ENCODE data around the gene PSD4. TPM values are rescaled to one million over a fixed set of nuclear protein-coding genes. Genes with fewer than 3 reads are reported as not detected.

The PSD4 gene
- total RNA-seq, 1 experiment from 2014 or later: 46.6 TPM

DNA sequence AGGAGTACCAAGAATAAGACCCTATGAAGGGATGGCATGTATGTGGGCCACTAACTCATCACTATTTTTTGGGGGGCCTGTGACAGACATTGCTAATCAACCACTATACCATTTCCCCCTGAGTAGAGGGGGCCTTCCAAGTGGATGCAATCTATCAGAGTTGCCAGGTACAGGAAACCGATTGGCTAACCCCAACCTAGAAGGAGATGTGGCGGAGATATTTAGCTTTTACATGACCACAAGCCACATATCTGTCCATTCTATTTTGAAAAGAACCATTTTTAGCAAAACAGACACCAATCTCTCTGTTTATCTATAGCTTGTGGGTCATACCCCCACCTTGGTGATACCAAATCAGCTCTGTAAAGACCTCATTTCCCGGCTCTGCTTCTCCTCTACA lies 53.9 kb downstream of the PSD4 start:
- Histone ChIP-seq H3K9ac (ENCODE audit: low read length) (no peak overlapping the region), H3K27me3 (ENCODE audit: low read length) (no peaks in the 10 kb centered on the region), H3K9me3 (ENCODE audit: low read length) (no peaks in the 10 kb centered on the region), H3K36me3 (ENCODE audit: low read depth, low read length) (no peaks in the 10 kb centered on the region), H3K27ac (ENCODE audit: low read length) (no peak overlapping the region), H3K79me2 (ENCODE audit: low read length) (no peaks in the 10 kb centered on the region), H2AFZ (ENCODE audit: low read length) (no peak overlapping the region), H3K9me2 (replicated peaks; ENCODE audit: low read length) (peaks cover 3% of the 10 kb centered on the region; the same call in 1 of the 2 replicates), H3K4me2 (ENCODE audit: low read length) (no peak overlapping the region), H4K20me1 (ENCODE audit: low read length) (no peaks in the 10 kb centered on the region), H3K4me1 (ENCODE audit: insufficient read depth, low read length) (no peaks in the 10 kb centered on the region), H3F3A (ENCODE audit: low read length, unreplicated experiment) (no peaks in the 10 kb centered on the region), H3K4me3 (ENCODE audit: low read length) (no peak overlapping the region)
- ATAC-seq: no peak
- TF ChIP-seq CTCF (conservative IDR thresholded peaks at IDR 0.05; ENCODE audit: low read depth, low read length) (no peak), EZH2 (IDR thresholded peaks at IDR 0.05; ENCODE audit: low read length, unreplicated experiment) (no peak)
- BruUV-seq (replicated peaks): no TSS peak
- ChIA-PET CTCF (no interaction called here), POLR2A (ENCODE audit: unreplicated experiment) (no interaction called here)
- no peak for DNase-seq
- intact Hi-C loops (cut with micrococcal nuclease): no loop called here

DNA sequence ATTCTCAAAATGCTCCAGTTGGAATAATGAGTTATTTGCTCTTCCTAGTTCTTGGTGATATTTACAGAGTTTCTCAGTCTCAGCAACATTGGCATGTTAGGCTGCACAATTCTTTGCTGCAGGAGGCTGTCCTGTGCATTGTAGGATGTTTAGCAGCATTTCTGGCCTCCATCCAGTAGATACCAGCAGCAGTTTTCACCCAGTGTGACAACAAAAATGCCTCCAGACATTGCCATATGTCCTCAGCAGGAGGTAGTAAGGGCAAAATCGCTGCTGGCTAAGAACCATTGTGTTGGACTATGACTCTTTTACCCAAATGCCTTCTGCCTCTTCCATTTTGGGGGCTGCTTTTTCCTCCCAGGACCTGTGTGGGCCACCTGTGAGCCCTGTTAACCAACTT lies 54.6 kb downstream of the PSD4 start:
- H2AFZ ChIP-seq (ENCODE audit: low read length): no peak overlapping the region
- ATAC-seq (no peak), DNase-seq (no peak)
- intact Hi-C loops (cut with micrococcal nuclease): no loop called here
- no peaks in the 10 kb centered on the region for H3K36me3 ChIP-seq (ENCODE audit: low read depth, low read length)
- H3K4me3 ChIP-seq (ENCODE audit: low read length): no peak overlapping the region
- H3K79me2 ChIP-seq (ENCODE audit: low read length): no peaks in the 10 kb centered on the region
- ChIA-PET CTCF (no interaction called here), POLR2A (ENCODE audit: unreplicated experiment) (no interaction called here)
- H3K27ac ChIP-seq (ENCODE audit: low read length): no peak overlapping the region
- peaks cover 3% of the 10 kb centered on the region; the same call in 1 of the 2 replicates for H3K9me2 ChIP-seq (replicated peaks; ENCODE audit: low read length)
- H3K4me2 ChIP-seq (ENCODE audit: low read length): no peak overlapping the region
- H3K4me1 ChIP-seq (ENCODE audit: insufficient read depth, low read length): no peaks in the 10 kb centered on the region
- H3K9ac ChIP-seq (ENCODE audit: low read length): no peak overlapping the region
- no TSS peak for BruUV-seq (replicated peaks)
- H4K20me1 ChIP-seq (ENCODE audit: low read length): no peaks in the 10 kb centered on the region
- no peak for TF ChIP-seq EZH2 (IDR thresholded peaks at IDR 0.05; ENCODE audit: low read length, unreplicated experiment)
- TF ChIP-seq CTCF (conservative IDR thresholded peaks at IDR 0.05; ENCODE audit: low read depth, low read length): no peak
- no peak for TF ChIP-seq EZH2phosphoT487 (IDR thresholded peaks at IDR 0.05; ENCODE audit: borderline replicate concordance, low read length)
- H3F3A ChIP-seq (ENCODE audit: low read length, unreplicated experiment): no peaks in the 10 kb centered on the region
- H3K27me3 ChIP-seq (ENCODE audit: low read length): no peaks in the 10 kb centered on the region
- no peaks in the 10 kb centered on the region for H3K9me3 ChIP-seq (ENCODE audit: low read length)

- Histone ChIP-seq H3K27ac (ENCODE audit: low read length) (no peak overlapping the region), H3K9me3 (ENCODE audit: low read length) (no peaks in the 10 kb centered on the region), H3K4me3 (ENCODE audit: low read length) (no peak overlapping the region), H4K20me1 (ENCODE audit: low read length) (no peaks in the 10 kb centered on the region), H3K79me2 (ENCODE audit: low read length) (no peaks in the 10 kb centered on the region), H3K4me2 (ENCODE audit: low read length) (no peak overlapping the region), H3K9ac (ENCODE audit: low read length) (no peak overlapping the region), H3K27me3 (ENCODE audit: low read length) (no peaks in the 10 kb centered on the region), H3K9me2 (replicated peaks; ENCODE audit: low read length) (no peaks in the 10 kb centered on the region), H3K36me3 (ENCODE audit: low read depth, low read length) (no peaks in the 10 kb centered on the region), H3K4me1 (ENCODE audit: insufficient read depth, low read length) (no peaks in the 10 kb centered on the region), H2AFZ (ENCODE audit: low read length) (no peak overlapping the region), H3F3A (ENCODE audit: low read length, unreplicated experiment) (no peaks in the 10 kb centered on the region)
- BruUV-seq (replicated peaks): no TSS peak
- CTCF ChIA-PET: no interaction called here
- ATAC-seq (no peak), DNase-seq (no peak)
- TF ChIP-seq EZH2phosphoT487 (IDR thresholded peaks at IDR 0.05; ENCODE audit: borderline replicate concordance, low read length): no peak
- POLR2A ChIA-PET (ENCODE audit: unreplicated experiment): no interaction called here
- intact Hi-C loops (cut with micrococcal nuclease): no loop called here
Observed at GRCh38 chr2:113228991-113229716, 55.4 kb downstream of the PSD4 start.

Data from PC-3 (cell line).